H1 (cell line): ENCODE results near the gene LCN6. TPM values are rescaled to one million over a fixed set of nuclear protein-coding genes. Genes with fewer than 3 reads are reported as not detected.

Experiments used
- CHD2 ChIP-seq: IDR thresholded peaks from 2 replicates; pipeline ENCODE4 v1.6.1; 2012; ENCODE audit warnings: low read length, improper control_type of control experiment
- CTBP2 ChIP-seq: IDR thresholded peaks from 2 replicates; pipeline ENCODE4 v1.7.0; 2011; ENCODE audit warnings: borderline replicate concordance, mild to moderate bottlenecking, moderate library complexity, mixed read lengths, low read length; ENCODE audit not compliant: insufficient read depth, insufficient read length
- HDAC6 ChIP-seq: IDR thresholded peaks from one replicate; pipeline ENCODE4 v1.7.1; 2012; ENCODE audit warnings: low read depth, mild to moderate bottlenecking, inconsistent platforms, low read length, moderate library complexity
- JUND ChIP-seq: IDR thresholded peaks from 2 replicates; pipeline ENCODE4 v1.6.1; 2011; ENCODE audit warnings: mild to moderate bottlenecking, improper control_type of control experiment, low read length
- POLR2AphosphoS5 ChIP-seq: IDR thresholded peaks from 2 replicates; pipeline ENCODE4 v1.6.1; 2011; ENCODE audit warnings: low read depth, low read length
- TAF1 ChIP-seq: IDR thresholded peaks from 2 replicates; pipeline ENCODE4 v1.6.1; 2011; ENCODE audit warnings: mild to moderate bottlenecking, low read depth, low read length
- TBP ChIP-seq: IDR thresholded peaks from 2 replicates; pipeline ENCODE4 v1.6.1; 2011; ENCODE audit warnings: low read depth, low read length, improper control_type of control experiment
- YY1 ChIP-seq: IDR thresholded peaks from 2 replicates; pipeline ENCODE4 v1.6.1; 2011; ENCODE audit warnings: low read depth, mild to moderate bottlenecking, low read length
- polyA plus RNA-seq, 7 experiments: library from polyadenylated mRNA; depleted of rRNA in 3 of 7; stranded (reverse) in 5 of 7; unstranded in 2 of 7; fragments of >200 nt in 5 of 7; fragments of 200-250 nt in 2 of 7; gene quantifications; 1 replicate in 5 of 7; 2 replicates in 1 of 7; 4 replicates in 1 of 7; pipeline versions ENCODE4 v1.2.1 to v1.2.3, GENCODE V29; 2011 to 2013; ENCODE audit warnings: missing spikeins in 2 of 7, mixed read lengths in 2 of 7
- total RNA-seq: library from RNA; stranded (reverse); fragmentation: NEBNext Ultra II Directional; extraction: Animal tissue kit (Norgen Biotek cat#: 25700); gene quantifications from 2 replicates; pipeline ENCODE4 v1.2.1, GENCODE V29; 2021
- TF ChIP-seq, protein P1 (sequence below): fragments of 300-600 bp; sonication (generic); IDR thresholded peaks from 2 replicates; pipeline ENCODE4 v1.7.1; 2012; ENCODE audit warnings: low read length, moderate library complexity, mild to moderate bottlenecking, inconsistent platforms; ENCODE audit not compliant: insufficient replicate concordance

The LCN6 gene
- total and polyA plus RNA-seq, 2 of the 8 experiments (the other 6 are each of a cell fraction or from before 2014, with no cell fraction given), result not detected

DNA sequence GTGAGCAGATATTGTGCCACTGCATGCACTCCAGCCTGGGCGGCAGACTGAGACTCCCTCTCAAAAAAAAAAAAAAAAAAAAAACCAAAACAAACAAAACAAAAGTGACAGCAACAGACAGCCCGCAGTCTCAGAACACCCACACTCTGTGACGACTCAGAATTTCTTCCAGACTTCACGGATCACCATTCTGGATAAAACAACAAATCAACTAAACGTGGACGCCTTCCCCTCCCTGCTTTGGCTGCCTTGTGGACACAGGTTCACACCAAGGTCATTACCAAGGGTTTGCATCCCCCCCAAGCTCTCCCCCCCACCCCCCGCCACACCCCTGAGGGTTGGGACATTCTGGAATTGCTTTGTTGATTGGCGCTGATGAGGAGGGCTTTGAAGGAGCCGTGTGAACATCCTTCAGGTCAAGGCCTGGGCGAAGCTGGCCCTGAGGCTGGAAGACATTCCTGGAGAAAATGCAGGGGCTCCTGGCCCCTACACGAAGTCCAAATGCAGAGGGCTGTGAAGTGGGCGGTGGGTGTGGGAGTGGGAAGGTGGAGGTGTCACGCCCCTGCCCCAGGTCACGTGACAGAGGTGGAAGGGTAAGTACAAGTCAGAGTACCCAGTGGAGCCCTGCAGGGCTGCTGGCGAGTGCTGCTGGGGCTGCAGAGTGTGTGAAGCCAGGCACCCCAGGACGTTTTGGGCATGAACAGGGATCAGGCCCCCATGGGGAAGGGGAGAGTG, 15.7 kb downstream of the LCN6 start (continued):
- TF ChIP-seq HDAC6, result no peak
- TF ChIP-seq, protein P1, sequence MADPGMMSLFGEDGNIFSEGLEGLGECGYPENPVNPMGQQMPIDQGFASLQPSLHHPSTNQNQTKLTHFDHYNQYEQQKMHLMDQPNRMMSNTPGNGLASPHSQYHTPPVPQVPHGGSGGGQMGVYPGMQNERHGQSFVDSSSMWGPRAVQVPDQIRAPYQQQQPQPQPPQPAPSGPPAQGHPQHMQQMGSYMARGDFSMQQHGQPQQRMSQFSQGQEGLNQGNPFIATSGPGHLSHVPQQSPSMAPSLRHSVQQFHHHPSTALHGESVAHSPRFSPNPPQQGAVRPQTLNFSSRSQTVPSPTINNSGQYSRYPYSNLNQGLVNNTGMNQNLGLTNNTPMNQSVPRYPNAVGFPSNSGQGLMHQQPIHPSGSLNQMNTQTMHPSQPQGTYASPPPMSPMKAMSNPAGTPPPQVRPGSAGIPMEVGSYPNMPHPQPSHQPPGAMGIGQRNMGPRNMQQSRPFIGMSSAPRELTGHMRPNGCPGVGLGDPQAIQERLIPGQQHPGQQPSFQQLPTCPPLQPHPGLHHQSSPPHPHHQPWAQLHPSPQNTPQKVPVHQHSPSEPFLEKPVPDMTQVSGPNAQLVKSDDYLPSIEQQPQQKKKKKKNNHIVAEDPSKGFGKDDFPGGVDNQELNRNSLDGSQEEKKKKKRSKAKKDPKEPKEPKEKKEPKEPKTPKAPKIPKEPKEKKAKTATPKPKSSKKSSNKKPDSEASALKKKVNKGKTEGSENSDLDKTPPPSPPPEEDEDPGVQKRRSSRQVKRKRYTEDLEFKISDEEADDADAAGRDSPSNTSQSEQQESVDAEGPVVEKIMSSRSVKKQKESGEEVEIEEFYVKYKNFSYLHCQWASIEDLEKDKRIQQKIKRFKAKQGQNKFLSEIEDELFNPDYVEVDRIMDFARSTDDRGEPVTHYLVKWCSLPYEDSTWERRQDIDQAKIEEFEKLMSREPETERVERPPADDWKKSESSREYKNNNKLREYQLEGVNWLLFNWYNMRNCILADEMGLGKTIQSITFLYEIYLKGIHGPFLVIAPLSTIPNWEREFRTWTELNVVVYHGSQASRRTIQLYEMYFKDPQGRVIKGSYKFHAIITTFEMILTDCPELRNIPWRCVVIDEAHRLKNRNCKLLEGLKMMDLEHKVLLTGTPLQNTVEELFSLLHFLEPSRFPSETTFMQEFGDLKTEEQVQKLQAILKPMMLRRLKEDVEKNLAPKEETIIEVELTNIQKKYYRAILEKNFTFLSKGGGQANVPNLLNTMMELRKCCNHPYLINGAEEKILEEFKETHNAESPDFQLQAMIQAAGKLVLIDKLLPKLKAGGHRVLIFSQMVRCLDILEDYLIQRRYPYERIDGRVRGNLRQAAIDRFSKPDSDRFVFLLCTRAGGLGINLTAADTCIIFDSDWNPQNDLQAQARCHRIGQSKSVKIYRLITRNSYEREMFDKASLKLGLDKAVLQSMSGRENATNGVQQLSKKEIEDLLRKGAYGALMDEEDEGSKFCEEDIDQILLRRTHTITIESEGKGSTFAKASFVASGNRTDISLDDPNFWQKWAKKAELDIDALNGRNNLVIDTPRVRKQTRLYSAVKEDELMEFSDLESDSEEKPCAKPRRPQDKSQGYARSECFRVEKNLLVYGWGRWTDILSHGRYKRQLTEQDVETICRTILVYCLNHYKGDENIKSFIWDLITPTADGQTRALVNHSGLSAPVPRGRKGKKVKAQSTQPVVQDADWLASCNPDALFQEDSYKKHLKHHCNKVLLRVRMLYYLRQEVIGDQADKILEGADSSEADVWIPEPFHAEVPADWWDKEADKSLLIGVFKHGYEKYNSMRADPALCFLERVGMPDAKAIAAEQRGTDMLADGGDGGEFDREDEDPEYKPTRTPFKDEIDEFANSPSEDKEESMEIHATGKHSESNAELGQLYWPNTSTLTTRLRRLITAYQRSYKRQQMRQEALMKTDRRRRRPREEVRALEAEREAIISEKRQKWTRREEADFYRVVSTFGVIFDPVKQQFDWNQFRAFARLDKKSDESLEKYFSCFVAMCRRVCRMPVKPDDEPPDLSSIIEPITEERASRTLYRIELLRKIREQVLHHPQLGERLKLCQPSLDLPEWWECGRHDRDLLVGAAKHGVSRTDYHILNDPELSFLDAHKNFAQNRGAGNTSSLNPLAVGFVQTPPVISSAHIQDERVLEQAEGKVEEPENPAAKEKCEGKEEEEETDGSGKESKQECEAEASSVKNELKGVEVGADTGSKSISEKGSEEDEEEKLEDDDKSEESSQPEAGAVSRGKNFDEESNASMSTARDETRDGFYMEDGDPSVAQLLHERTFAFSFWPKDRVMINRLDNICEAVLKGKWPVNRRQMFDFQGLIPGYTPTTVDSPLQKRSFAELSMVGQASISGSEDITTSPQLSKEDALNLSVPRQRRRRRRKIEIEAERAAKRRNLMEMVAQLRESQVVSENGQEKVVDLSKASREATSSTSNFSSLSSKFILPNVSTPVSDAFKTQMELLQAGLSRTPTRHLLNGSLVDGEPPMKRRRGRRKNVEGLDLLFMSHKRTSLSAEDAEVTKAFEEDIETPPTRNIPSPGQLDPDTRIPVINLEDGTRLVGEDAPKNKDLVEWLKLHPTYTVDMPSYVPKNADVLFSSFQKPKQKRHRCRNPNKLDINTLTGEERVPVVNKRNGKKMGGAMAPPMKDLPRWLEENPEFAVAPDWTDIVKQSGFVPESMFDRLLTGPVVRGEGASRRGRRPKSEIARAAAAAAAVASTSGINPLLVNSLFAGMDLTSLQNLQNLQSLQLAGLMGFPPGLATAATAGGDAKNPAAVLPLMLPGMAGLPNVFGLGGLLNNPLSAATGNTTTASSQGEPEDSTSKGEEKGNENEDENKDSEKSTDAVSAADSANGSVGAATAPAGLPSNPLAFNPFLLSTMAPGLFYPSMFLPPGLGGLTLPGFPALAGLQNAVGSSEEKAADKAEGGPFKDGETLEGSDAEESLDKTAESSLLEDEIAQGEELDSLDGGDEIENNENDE, result no peak
- no peak for TF ChIP-seq JUND
- TF ChIP-seq POLR2AphosphoS5, result no peak
- no peak for TF ChIP-seq CHD2
- TF ChIP-seq TAF1, result no peak
- no peak for TF ChIP-seq YY1
- no peak for TF ChIP-seq CTBP2
- no peak for TF ChIP-seq TBP
